GM19035 (cell line): ENCODE results near the gene MRRF.
"Not testable (repeated sequence)": the region's sequence is repeated elsewhere in the genome, so short reads cannot be mapped to it uniquely, and the experiment has no call there.

Experiments used
- ATAC-seq: cut with Tn5 transposase; IDR thresholded peaks from one replicate; pipeline ENCODE4 v1.9.1; 2021; ENCODE audit not compliant: unreplicated experiment

The MRRF gene

DNA sequence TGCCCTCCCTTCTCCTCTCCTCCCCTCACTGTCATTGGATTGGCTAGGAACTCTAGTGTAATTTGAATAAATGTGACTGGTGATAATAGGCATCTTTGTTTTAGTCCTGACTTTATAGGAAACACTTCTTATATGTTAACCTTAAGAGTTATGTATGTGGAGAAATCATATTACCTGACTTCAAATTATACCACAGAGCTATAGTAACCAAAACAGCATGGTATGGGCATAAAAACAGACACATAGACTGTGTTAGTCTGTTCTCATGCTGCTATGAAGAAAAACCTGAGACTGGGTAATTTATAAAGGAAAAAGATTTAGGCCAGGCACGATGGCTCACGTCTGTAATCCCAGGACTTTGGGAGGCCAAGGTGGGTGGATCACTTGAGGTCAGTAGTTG, 9.4 kb downstream of the MRRF start:
- no peak for ATAC-seq

GRCh38 chr9:122276096-122276495, 11.4 kb downstream of the MRRF start:
- no peak for ATAC-seq

DNA sequence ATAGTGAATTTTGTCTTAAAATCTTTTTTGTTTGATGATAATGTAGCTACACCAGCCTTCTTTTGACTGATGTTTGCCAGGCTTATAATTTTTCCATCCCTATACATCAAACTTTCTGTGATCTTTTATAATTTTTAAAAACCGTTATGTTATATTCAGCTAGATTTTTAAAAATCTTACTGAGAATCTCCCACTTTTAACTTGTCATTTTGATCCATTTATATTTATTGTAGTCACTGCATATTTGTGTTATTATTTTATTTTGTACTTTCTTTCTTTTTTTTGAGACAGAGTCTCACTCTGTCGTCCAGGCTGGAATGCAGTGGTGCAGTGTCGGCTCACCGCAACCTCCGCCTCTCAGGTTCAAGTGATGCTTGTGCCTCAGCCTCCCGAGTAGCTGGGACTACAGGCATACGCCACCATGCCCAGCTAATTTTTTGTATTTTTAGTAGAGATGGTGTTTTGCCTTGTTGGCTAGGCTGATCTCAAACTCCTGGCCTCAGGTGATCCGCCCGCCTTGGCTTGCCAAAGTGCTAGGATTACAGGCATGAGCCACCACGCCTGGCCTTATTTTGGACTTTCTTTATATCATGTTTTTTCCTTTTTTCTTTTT, 12.7 kb downstream of the MRRF start:
- no peak for ATAC-seq

DNA sequence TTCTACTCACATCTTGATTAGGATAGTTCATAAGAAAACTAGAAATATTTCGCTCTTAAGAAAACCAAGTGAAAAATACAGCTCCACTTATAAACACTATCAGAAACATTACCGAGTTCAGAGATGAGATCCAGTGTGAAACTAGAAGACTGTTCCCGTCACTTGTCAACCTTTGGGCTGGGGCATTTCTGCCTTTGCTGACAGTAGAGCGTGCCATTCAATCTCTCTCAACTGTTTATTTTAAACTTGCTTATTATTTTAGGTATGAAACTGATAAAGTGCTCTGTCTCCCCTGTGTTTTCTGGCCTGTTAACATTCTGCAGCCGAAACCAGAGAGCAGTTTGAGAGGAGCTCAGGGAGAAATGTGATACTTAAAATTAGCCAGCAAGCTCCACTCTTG, 16.7 kb downstream of the MRRF start:
- ATAC-seq = no peak

DNA sequence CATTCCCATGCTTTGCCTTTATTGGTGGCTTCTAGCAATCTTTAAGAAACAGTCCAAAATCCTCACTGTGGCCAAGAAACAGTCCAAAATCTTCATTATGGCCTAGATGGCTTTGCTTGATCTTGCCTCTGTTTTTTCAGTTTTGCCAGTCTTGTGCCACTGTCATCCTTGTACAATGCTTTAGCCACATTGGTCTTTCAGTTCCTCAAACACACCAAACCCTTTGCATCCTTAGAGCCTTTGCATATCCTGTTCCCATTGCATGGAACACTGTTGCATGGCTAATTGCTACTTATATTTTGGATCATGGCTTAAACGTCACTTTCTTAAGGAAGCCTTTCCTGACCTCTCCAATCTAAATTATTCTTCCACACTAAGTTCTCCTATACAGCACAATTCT, 22.1 kb downstream of the MRRF start:
- no peak for ATAC-seq

- no peak for ATAC-seq
Observed at GRCh38 chr9:122287214-122287720, 22.6 kb downstream of the MRRF start.

GRCh38 chr9:122291458-122291857, 26.8 kb downstream of the MRRF start:
- no peak for ATAC-seq

GRCh38 chr9:122294531-122294930, 29.8 kb downstream of the MRRF start:
- no peak for ATAC-seq

GRCh38 chr9:122297512-122297911, 32.8 kb downstream of the MRRF start:
- no peak for ATAC-seq

DNA sequence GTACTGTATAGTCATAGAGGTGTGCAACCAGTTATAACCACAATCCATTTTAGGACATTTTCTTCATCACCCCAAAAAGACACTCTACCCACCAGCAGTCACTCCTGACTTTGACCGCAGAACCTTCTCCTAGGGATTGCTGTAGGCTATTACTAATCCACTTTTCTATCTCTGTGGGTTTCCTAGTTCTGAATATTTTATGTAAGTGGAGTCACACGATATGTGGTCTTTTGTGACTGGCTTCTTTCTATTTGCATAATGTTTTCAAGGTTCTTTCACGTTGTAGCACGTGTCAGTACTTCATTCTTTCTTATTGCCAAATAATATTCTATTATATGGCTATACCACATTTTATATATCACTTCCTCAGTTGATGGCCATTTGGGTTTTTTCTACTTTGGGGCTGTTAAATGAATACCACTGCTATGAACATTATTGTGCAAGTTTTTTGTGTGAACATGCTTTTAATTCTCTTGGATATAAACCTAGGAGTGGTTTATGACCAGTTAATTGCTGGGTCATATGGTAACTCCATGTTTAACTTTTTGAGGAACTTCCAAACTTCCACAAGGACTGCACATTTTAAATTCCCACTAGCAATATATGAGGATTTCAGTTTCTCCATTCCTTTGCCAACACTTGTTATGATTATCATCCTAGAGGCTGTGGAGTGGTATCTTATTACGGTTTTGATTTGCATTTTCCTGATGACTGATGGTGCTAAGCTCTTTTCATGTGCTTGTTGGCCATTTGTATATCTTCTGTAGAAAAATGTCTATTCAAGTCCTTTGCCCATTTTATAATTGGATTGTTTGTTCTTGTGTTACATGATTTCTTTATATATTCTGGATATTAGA, 37.8 kb downstream of the MRRF start:
- no peak for ATAC-seq

- ATAC-seq = no peak
Observed at GRCh38 chr9:122307061-122307460, 42.4 kb downstream of the MRRF start.

DNA sequence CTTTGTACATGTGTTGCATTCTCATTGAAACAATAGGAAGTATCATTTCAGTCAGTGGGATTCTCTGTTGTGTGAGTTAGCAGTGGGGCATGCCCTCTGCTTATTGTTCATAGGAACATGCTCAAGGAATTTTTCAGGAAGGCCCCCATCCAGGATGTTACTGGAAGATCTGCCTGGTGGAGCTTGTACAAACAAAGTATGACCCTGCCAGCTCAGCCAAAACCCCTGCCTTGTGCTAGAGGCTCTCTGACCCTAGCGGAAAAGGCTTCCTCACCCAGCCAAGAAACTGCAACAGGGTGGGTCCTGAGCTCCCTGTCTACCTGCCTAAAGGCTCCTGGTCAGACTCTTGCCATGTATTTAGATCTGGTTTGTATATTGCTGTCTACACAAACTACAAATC, 43.2 kb downstream of the MRRF start:
- no peak for ATAC-seq

GRCh38 chr9:122309861-122310260, 45.2 kb downstream of the MRRF start:
- no peak for ATAC-seq

DNA sequence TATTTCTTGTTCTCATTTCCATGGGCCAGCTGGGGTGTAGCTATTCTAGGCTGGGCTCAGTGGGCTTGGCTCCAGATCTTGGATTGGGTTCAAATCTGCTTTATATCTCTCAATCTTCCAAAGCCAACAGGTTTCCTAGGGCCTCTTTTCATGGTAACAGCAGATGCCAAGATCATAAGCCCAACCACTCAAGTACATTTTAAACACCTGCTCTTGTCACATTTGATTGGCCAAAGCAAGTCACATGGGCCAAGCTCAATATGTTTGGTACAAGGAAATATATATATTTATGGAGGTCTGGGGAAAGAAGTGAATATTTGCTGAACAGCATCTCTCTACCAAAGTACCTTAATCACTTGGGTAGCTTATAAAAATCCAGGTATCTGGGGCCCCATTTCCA, 49.5 kb downstream of the MRRF start:
- no peak for ATAC-seq

DNA sequence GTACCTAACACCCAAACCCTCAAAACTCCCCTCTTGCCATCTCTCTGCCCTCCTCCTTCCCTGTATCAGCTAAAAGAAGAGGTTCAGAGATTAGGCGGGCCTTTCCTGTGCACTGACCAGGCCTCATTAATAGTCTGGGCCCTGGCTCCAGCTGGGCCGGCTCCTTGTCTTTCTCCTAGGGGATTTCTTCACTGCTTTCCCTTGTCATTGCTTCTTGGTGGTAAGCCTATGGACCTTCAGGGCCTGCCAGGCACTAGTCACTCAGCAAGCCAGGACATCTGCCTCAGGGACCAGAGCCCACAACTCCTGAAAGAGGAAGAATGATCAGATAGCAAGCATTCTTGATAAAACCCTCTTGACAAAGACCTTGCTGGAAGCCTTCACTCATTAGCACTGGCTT, 50.9 kb downstream of the MRRF start:
- ATAC-seq = no peak

GRCh38 chr9:122318284-122318683, 53.6 kb downstream of the MRRF start:
- no peak for ATAC-seq

DNA sequence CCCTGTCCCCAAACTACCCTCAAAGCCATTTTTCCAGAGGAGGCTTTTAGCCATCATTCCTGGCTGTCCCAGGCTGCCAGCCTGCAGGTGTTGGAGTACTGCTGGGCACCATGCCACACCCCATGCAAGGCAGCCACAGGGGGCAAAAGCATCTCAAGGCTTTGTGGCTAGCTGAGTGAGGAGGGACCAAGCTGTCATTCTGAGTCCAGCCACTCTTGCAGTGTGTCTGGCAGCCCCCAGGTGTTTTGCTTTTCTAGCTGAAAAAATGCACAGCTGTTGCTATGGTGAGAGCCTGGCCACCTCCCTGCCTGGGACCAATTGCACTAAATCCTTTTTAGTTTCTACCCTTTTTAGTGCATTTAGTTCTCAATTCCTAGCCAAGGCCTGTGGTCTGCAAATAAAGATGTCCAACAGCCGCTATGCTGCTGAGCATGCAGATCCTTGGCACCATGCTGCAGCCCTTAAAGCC, 55.8 kb downstream of the MRRF start:
- no peak for ATAC-seq

GRCh38 chr9:122322553-122322952, 57.9 kb downstream of the MRRF start:
- no peak for ATAC-seq

DNA sequence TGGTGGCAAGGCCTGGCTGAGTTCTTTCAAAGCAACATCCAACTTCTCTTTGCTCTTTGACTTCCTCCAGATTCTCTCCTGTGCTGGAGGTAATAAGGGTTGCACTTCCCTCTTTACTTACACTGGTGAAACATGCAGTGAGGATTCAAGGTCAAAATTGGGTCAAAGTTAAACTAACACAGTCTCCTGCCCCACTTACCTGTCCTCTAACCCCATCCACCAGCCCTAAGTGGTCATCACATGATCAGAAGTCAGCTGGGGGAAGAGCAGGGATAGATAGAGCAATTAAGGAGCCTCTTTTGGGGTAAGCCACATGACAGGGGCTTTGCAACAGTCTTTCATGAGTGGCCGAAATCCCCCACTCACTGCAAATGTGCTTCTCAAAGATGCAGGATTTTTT, 60.0 kb downstream of the MRRF start:
- not testable (repeated sequence) for ATAC-seq

DNA sequence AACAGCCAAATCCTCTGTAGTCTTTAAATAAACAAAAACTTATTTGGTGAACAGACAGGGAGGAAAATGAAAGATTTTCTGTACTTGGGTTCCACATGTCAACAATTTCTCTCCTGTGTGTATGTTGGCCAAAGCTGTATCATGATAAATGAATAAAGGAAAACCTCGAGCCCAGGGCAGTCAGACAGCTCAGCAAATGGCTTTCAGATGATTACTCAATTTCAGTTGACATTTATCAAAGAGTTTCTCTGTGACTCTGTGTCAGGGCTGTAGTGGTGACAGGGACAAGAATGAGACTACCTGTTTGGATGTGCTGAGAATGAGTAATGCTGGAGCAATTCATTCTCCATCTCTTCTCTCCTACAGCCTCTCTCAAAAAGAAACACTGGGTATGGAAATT, 60.4 kb downstream of the MRRF start:
- no peak for ATAC-seq

DNA sequence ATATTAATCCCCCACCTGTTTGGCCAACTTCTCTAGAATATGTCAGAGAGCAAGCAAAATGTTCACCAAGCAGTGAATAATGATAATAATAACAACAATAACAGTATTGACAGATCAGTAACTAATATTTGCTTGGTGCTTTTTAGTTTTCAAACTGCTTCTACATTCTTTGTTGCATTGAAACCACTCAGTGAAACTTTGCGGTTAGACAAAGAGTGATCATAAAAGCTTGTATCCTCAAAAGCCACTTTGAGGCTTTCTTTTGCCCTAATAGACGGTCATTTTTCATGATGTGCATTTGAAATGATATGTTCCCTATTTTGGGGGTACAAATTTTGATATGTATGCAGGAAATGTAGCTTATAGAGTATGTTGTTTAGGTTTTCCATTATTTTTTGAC, 62.5 kb downstream of the MRRF start:
- ATAC-seq = no peak

GRCh38 chr9:122329597-122329996, 64.9 kb downstream of the MRRF start:
- no peak for ATAC-seq
